ENCODE measurements around the gene DEPDC7. TPM values are rescaled to one million over a fixed set of nuclear protein-coding genes. Genes with fewer than 3 reads are reported as not detected.
"Not testable (repeated sequence)": the region's sequence is repeated elsewhere in the genome, so short reads cannot be mapped to it uniquely, and the experiment has no call there.

DEPDC7 gene
- total RNA-seq, 4 donors from 2014 or later: 0.46 to 1.8 (median 0.87) TPM

- ATAC-seq (ENCODE audit: low FRiP score) (no peak), DNase-seq (ENCODE audit: low spot score) (no peak)
- no peak for TF ChIP-seq CTCF (IDR thresholded peaks at IDR 0.05)
These were observed 5.8 kb downstream of the DEPDC7 start for GRCh38 chr11:33021501-33021900.

- no peak for ATAC-seq (ENCODE audit: low FRiP score)
- no peak for DNase-seq (ENCODE audit: low spot score)
These were observed 6.3 kb downstream of the DEPDC7 start for GRCh38 chr11:33021937-33022336.

GRCh38 chr11:33025339-33025722, 9.7 kb downstream of the DEPDC7 start:
- no peak for ATAC-seq (ENCODE audit: low FRiP score)
- DNase-seq (ENCODE audit: low spot score): no peak
- no peak for TF ChIP-seq CTCF (IDR thresholded peaks at IDR 0.05)

More at GRCh38 chr11:33021937-33022336, 6.3 kb downstream of the DEPDC7 start:
- TF ChIP-seq CTCF (IDR thresholded peaks at IDR 0.05): no peak

- no peak for DNase-seq (ENCODE audit: low spot score)
- no peak for TF ChIP-seq CTCF (IDR thresholded peaks at IDR 0.05)
- no peak for ATAC-seq (ENCODE audit: low FRiP score)
These were observed 11.6 kb downstream of the DEPDC7 start for GRCh38 chr11:33027233-33027632.

- no peak for TF ChIP-seq CTCF (IDR thresholded peaks at IDR 0.05)
- DNase-seq (ENCODE audit: low spot score) (no peak), ATAC-seq (ENCODE audit: low FRiP score) (no peak)
These were observed 12.3 kb downstream of the DEPDC7 start for GRCh38 chr11:33027846-33028536.

GRCh38 chr11:33028537-33028914, 12.8 kb downstream of the DEPDC7 start:
- DNase-seq (ENCODE audit: low spot score) (no peak), ATAC-seq (ENCODE audit: low FRiP score) (no peak)
- no peak for TF ChIP-seq CTCF (IDR thresholded peaks at IDR 0.05)

GRCh38 chr11:33029218-33029617, 13.5 kb downstream of the DEPDC7 start:
- ATAC-seq (ENCODE audit: low FRiP score); DNase-seq (ENCODE audit: low spot score): not testable (repeated sequence)
